GM12878 (cell line): ENCODE data around the gene NARF. TPM values are rescaled to one million over a fixed set of nuclear protein-coding genes. Genes with fewer than 3 reads are reported as not detected.

Experiments used
- CUX1 ChIP-seq: IDR thresholded peaks from 2 replicates; pipeline ENCODE4 v1.6.1; 2012; ENCODE audit warnings: improper control_type of control experiment, low read depth, low read length; ENCODE audit not compliant: insufficient replicate concordance
- EGR1 ChIP-seq, 2 experiments: IDR thresholded peaks; 1 replicate in 1 of 2; 2 replicates in 1 of 2; pipeline ENCODE4 v1.6.1; 2011 to 2012; ENCODE audit warnings: low read depth in 2 of 2, low read length in 2 of 2, borderline replicate concordance in 1 of 2, mild to moderate bottlenecking in 1 of 2, moderate library complexity in 1 of 2
- HDAC2 ChIP-seq: fragments of 200-600 bp; sonication (generic); IDR thresholded peaks from 2 replicates; pipeline ENCODE4 v1.6.1; 2017
- KDM1A ChIP-seq: fragments of 200-600 bp; sonication (generic); IDR thresholded peaks from 2 replicates; pipeline ENCODE4 v1.6.1; 2016; ENCODE audit warnings: borderline replicate concordance
- NKRF ChIP-seq: fragments of 450-650 bp; conservative IDR thresholded peaks from 2 replicates; pipeline ENCODE4 v1.6.1; 2017; ENCODE audit warnings: mild to moderate bottlenecking, moderate library complexity
- NR2F1 ChIP-seq: fragments of 450-650 bp; conservative IDR thresholded peaks from 2 replicates; pipeline ENCODE4 v1.6.1; 2017; ENCODE audit warnings: mild to moderate bottlenecking
- PKNOX1 ChIP-seq: fragments of 450-650 bp; IDR thresholded peaks from 2 replicates; pipeline ENCODE4 v1.6.1; 2016; ENCODE audit warnings: mild to moderate bottlenecking
- SMAD1 ChIP-seq: fragments of 450-650 bp; IDR thresholded peaks from 2 replicates; pipeline ENCODE4 v1.6.1; 2018; ENCODE audit warnings: mild to moderate bottlenecking, low read depth; ENCODE audit not compliant: partially characterized antibody
- SPI1 ChIP-seq: IDR thresholded peaks from 2 replicates; pipeline ENCODE4 v1.6.1; 2011; ENCODE audit warnings: low read depth, mild to moderate bottlenecking, low read length, moderate library complexity, borderline replicate concordance; ENCODE audit not compliant: insufficient read depth
- SREBF2 ChIP-seq: IDR thresholded peaks from 2 replicates; pipeline ENCODE4 v1.6.1; 2012; ENCODE audit warnings: mild to moderate bottlenecking, low read length
- STAT3 ChIP-seq: IDR thresholded peaks from 2 replicates; pipeline ENCODE4 v1.6.1; 2011; ENCODE audit warnings: low read depth, low read length, improper control_type of control experiment
- SUPT20H ChIP-seq: IDR thresholded peaks from 2 replicates; pipeline ENCODE4 v1.6.1; 2011; ENCODE audit warnings: low read depth, mild to moderate bottlenecking, low read length, moderate library complexity, borderline replicate concordance; ENCODE audit not compliant: control insufficient read depth
- ZNF384 ChIP-seq: IDR thresholded peaks from 2 replicates; pipeline ENCODE4 v1.6.1; 2012; ENCODE audit warnings: low read depth, mild to moderate bottlenecking, low read length, improper control_type of control experiment, borderline replicate concordance
- ZZZ3 ChIP-seq: IDR thresholded peaks from 2 replicates; pipeline ENCODE4 v1.6.1; 2011; ENCODE audit warnings: low read depth; ENCODE audit not compliant: control insufficient read depth, insufficient read length
- polyA plus RNA-seq, 11 experiments: library from polyadenylated mRNA; depleted of rRNA in 4 of 11; unstranded in 6 of 11; stranded (reverse) in 5 of 11; fragments of >200 nt; fragmentation: Nextera tagmentation in 4 of 11; fragmentation: Illumina TruSeq in 1 of 11; extraction: Ambion mirVana in 4 of 11; extraction: Trizol in 1 of 11; gene quantifications; 1 replicate in 1 of 11; 2 replicates in 10 of 11; pipeline versions ENCODE4 v1.2.1 to v1.2.3, GENCODE V29; 2011 to 2016; ENCODE audit warnings: inconsistent platforms in 2 of 11, missing spikeins in 2 of 11, low read depth in 1 of 11
- total RNA-seq, 4 experiments: library from RNA; depleted of rRNA in 3 of 4; stranded (reverse); fragments of >200 nt in 3 of 4; fragmentation: Illumina TruSeq in 1 of 4; extraction: Trizol in 1 of 4; gene quantifications; 2 replicates each; pipeline versions ENCODE4 v1.2.1 to v1.2.3, GENCODE V29; 2013 to 2021
- TF ChIP-seq, protein P1 (sequence below): IDR thresholded peaks from 2 replicates; pipeline ENCODE4 v1.6.1; 2011; ENCODE audit warnings: borderline replicate concordance, low read depth, mild to moderate bottlenecking, moderate library complexity, low read length; ENCODE audit not compliant: insufficient read depth, poor library complexity, severe bottlenecking
- TF ChIP-seq, protein P2 (sequence below): IDR thresholded peaks from 2 replicates; pipeline ENCODE4 v1.6.1; 2012; ENCODE audit warnings: low read depth, low read length, improper control_type of control experiment

Gene NARF
- total and polyA plus RNA-seq, 10 of the 15 experiments (the other 5 are each of a cell fraction or from before 2014, with no cell fraction given): 16.7 to 126 (median 47.5) TPM

GRCh38 chr17:82496529-82497434, 38.2 kb downstream of the NARF start (continued):
- TF ChIP-seq, protein P1, sequence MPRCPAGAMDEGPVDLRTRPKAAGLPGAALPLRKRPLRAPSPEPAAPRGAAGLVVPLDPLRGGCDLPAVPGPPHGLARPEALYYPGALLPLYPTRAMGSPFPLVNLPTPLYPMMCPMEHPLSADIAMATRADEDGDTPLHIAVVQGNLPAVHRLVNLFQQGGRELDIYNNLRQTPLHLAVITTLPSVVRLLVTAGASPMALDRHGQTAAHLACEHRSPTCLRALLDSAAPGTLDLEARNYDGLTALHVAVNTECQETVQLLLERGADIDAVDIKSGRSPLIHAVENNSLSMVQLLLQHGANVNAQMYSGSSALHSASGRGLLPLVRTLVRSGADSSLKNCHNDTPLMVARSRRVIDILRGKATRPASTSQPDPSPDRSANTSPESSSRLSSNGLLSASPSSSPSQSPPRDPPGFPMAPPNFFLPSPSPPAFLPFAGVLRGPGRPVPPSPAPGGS: no peak
- TF ChIP-seq SPI1: no peak
- TF ChIP-seq KDM1A: no peak
- peak in 1 of 2 experiments; percentile 43; a peak in 1 of 3 replicates for TF ChIP-seq EGR1 (IDR thresholded peaks at IDR 0.05; ENCODE audit: borderline replicate concordance in 1 of 2, low read depth in 2 of 2, low read length in 2 of 2)
- TF ChIP-seq CUX1: no peak
- no peak for TF ChIP-seq NR2F1
- no peak for TF ChIP-seq PKNOX1
- TF ChIP-seq, protein P2, sequence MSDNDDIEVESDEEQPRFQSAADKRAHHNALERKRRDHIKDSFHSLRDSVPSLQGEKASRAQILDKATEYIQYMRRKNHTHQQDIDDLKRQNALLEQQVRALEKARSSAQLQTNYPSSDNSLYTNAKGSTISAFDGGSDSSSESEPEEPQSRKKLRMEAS: peak; percentile 95
- TF ChIP-seq HDAC2: no peak
- no peak for TF ChIP-seq SMAD1
- no peak for TF ChIP-seq STAT3
- TF ChIP-seq ZZZ3: no peak
- no peak for TF ChIP-seq ZNF384
- no peak for TF ChIP-seq SUPT20H
- TF ChIP-seq NKRF: peak; percentile 51; the same call in 1 of the 2 replicates
- no peak for TF ChIP-seq SREBF2
